ENCODE results near the gene ANKFY1. TPM values are rescaled to one million over a fixed set of nuclear protein-coding genes. Genes with fewer than 3 reads are reported as not detected.

Gene ANKFY1
- total RNA-seq, 1 experiment from 2014 or later, result 38.9 TPM

DNA sequence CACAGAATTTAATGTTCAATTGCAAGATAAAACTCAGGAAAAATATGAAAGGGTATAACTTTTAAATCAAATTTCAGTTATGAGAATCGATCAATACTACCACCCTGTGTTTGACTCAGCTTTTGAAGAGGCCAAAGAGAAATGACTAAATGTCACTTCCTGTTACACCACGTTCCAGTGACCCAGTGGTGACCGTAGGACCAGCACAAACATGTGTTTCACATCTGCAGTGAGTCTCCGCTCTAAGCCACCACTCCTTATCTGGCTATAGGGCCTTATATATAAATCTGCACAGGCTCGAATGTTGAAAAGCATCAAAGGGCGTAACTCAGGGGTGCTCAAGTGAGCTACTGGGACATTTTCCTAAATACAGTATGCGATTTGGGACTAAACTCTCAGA lies 84.7 kb downstream of the ANKFY1 start (continued):
- TF ChIP-seq SP1 (IDR thresholded peaks at IDR 0.05; ENCODE audit: low read depth), result no peak

DNA sequence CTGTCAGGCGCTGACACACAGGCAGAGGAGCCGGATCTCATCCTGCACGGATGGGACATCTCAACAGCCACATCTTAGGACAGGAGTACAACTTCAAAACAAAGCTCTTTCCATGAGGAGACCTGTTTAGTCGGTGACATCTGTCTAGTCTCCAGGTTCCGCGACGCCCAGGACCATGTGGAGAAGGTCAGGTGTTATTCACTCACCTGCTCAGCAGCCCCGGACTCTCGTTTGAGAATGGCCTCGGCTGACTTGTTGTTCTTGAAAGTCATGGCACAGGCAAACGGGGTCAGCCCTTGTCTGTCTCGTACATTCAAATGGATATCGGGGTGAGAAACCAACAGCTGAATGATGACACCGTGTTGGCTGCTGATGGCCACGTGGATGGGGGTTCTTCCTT lies 85.1 kb downstream of the ANKFY1 start:
- BruUV-seq (replicated peaks), result no TSS peak
- ATAC-seq, result no peak
- Histone ChIP-seq H3K27me3 (ENCODE audit: insufficient read depth, low read length) (no peaks in the 10 kb centered on the region), H3K4me2 (ENCODE audit: low read length) (no peak overlapping the region), H3K27ac (ENCODE audit: low read depth, low read length) (no peak overlapping the region), H3K79me2 (ENCODE audit: insufficient read depth, low read length) (no peaks in the 10 kb centered on the region), H3K9me2 (ENCODE audit: insufficient read depth) (no peaks in the 10 kb centered on the region), H3K36me3 (ENCODE audit: control insufficient read depth in 1 of 2, insufficient read depth in 2 of 2, low read length in 2 of 2) (peaks cover 38 to 45% of the 10 kb centered on the region in 2 experiments), H4K20me1 (ENCODE audit: insufficient read depth) (no peaks in the 10 kb centered on the region), H3K9me3 (ENCODE audit: control insufficient read depth in 1 of 2, insufficient read depth in 1 of 2, low read depth in 1 of 2, low read length in 2 of 2) (no peaks in the 10 kb centered on the region), H3K9ac (ENCODE audit: low read length) (no peak overlapping the region), H3K4me3 (replicated peaks in 1 of 2; ENCODE audit: low read depth in 1 of 2, low read length in 2 of 2) (no peak overlapping the region), H3K4me1 (ENCODE audit: control insufficient read depth in 1 of 2, insufficient read depth in 2 of 2, low read length in 2 of 2) (no peaks in the 10 kb centered on the region), H2AFZ (ENCODE audit: low read depth, low read length, poor library complexity, severe bottlenecking) (no peak overlapping the region)
- TF ChIP-seq SRF (IDR thresholded peaks at IDR 0.05; ENCODE audit: low read depth) (no peak), POLR2A (IDR thresholded peaks at IDR 0.05; ENCODE audit: borderline replicate concordance, extremely low read depth, insufficient read depth, insufficient read length) (no peak), TCF7L2 (IDR thresholded peaks at IDR 0.05; ENCODE audit: borderline replicate concordance, extremely low read depth, insufficient read depth, insufficient read length) (no peak), YY1 (IDR thresholded peaks at IDR 0.05; ENCODE audit: extremely low read depth, insufficient replicate concordance, low read depth, low read length) (no peak), EZH2phosphoT487 (IDR thresholded peaks at IDR 0.05; ENCODE audit: borderline replicate concordance) (no peak), ZNF274 (IDR thresholded peaks at IDR 0.05; ENCODE audit: low read depth, low read length) (no peak), SP1 (IDR thresholded peaks at IDR 0.05; ENCODE audit: low read depth) (no peak), ZFX (IDR thresholded peaks at IDR 0.05) (no peak), CBX3 (IDR thresholded peaks at IDR 0.05; ENCODE audit: low read depth) (no peak), RAD21 (IDR thresholded peaks at IDR 0.05; ENCODE audit: low read depth) (no peak), SIN3A (IDR thresholded peaks at IDR 0.05; ENCODE audit: low read depth) (no peak), CEBPB (IDR thresholded peaks at IDR 0.05; ENCODE audit: low read depth) (no peak), POLR2AphosphoS5 (IDR thresholded peaks at IDR 0.05; ENCODE audit: low read depth, low read length) (no peak)
- TF ChIP-seq, protein P1, sequence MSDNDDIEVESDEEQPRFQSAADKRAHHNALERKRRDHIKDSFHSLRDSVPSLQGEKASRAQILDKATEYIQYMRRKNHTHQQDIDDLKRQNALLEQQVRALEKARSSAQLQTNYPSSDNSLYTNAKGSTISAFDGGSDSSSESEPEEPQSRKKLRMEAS (IDR thresholded peaks at IDR 0.05), result no peak
- TF ChIP-seq, protein P2, sequence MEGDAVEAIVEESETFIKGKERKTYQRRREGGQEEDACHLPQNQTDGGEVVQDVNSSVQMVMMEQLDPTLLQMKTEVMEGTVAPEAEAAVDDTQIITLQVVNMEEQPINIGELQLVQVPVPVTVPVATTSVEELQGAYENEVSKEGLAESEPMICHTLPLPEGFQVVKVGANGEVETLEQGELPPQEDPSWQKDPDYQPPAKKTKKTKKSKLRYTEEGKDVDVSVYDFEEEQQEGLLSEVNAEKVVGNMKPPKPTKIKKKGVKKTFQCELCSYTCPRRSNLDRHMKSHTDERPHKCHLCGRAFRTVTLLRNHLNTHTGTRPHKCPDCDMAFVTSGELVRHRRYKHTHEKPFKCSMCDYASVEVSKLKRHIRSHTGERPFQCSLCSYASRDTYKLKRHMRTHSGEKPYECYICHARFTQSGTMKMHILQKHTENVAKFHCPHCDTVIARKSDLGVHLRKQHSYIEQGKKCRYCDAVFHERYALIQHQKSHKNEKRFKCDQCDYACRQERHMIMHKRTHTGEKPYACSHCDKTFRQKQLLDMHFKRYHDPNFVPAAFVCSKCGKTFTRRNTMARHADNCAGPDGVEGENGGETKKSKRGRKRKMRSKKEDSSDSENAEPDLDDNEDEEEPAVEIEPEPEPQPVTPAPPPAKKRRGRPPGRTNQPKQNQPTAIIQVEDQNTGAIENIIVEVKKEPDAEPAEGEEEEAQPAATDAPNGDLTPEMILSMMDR (IDR thresholded peaks at IDR 0.05 in 2 of 3, conservative IDR thresholded peaks at IDR 0.05 in 1 of 3; ENCODE audit: borderline replicate concordance in 1 of 3, insufficient read depth in 1 of 3, low read depth in 2 of 3, low read length in 2 of 3), result no peak
- no peak for DNase-seq (ENCODE audit: low read depth, low spot score)
- intact Hi-C loops (cut with micrococcal nuclease), result no loop called here
- ChIA-PET POLR2A (no interaction called here), RAD21 (ENCODE audit: low non-redundant PET in 1 of 2, low total read pairs in 2 of 2, uncharacterized antibody in 2 of 2, unreplicated experiment in 2 of 2) (no interaction called here), CTCF (no interaction called here)

Measured in HCT116 (cell line).